GM18498 (cell line): ENCODE data around the gene ADAMTS2.

Experiments used
- ATAC-seq: cut with Tn5 transposase; IDR thresholded peaks from one replicate; pipeline ENCODE4 v1.9.1; 2021; ENCODE audit warnings: mild to moderate bottlenecking, moderate library complexity; ENCODE audit not compliant: unreplicated experiment

The ADAMTS2 gene

GRCh38 chr5:179152144-179152895 lies 192.9 kb downstream of the ADAMTS2 start:
- ATAC-seq, result no peak

GRCh38 chr5:179151286-179152118 lies 193.8 kb downstream of the ADAMTS2 start:
- ATAC-seq, result no peak

- no peak for ATAC-seq
These were observed 195.2 kb downstream of the ADAMTS2 start for GRCh38 chr5:179150011-179150410.

GRCh38 chr5:179149278-179149677 lies 196.0 kb downstream of the ADAMTS2 start:
- no peak for ATAC-seq

- no peak for ATAC-seq
These were observed 196.5 kb downstream of the ADAMTS2 start for GRCh38 chr5:179148703-179149170.

- ATAC-seq, result no peak
These were observed 197.1 kb downstream of the ADAMTS2 start for GRCh38 chr5:179147991-179148702.

GRCh38 chr5:179146277-179146676 lies 199.0 kb downstream of the ADAMTS2 start:
- no peak for ATAC-seq

- ATAC-seq, result no peak
These were observed 201.8 kb downstream of the ADAMTS2 start for GRCh38 chr5:179143446-179143845.

- ATAC-seq, result no peak
These were observed 202.6 kb downstream of the ADAMTS2 start for GRCh38 chr5:179142434-179143198.

GRCh38 chr5:179141867-179142266 lies 203.4 kb downstream of the ADAMTS2 start:
- no peak for ATAC-seq

GRCh38 chr5:179140293-179140692 lies 205.0 kb downstream of the ADAMTS2 start:
- ATAC-seq, result no peak

- ATAC-seq, result no peak
These were observed 205.4 kb downstream of the ADAMTS2 start for GRCh38 chr5:179139936-179140235.

GRCh38 chr5:179139111-179139935 lies 205.9 kb downstream of the ADAMTS2 start:
- ATAC-seq, result no peak

GRCh38 chr5:179138568-179138925 lies 206.7 kb downstream of the ADAMTS2 start:
- no peak for ATAC-seq

GRCh38 chr5:179137643-179138567 lies 207.4 kb downstream of the ADAMTS2 start:
- no peak for ATAC-seq

GRCh38 chr5:179137016-179137642 lies 208.1 kb downstream of the ADAMTS2 start:
- ATAC-seq, result no peak

- ATAC-seq, result no peak
These were observed 209.6 kb downstream of the ADAMTS2 start for GRCh38 chr5:179135441-179136215.

GRCh38 chr5:179135006-179135405 lies 210.3 kb downstream of the ADAMTS2 start:
- no peak for ATAC-seq
